HepG2 (cell line): ENCODE results near the gene JMJD8. TPM values are rescaled to one million over a fixed set of nuclear protein-coding genes. Genes with fewer than 3 reads are reported as not detected.

Source experiments
- ATM ChIP-seq: fragments of 450-650 bp; IDR thresholded peaks from 2 replicates; pipeline ENCODE4 v1.7.1; 2017; ENCODE audit warnings: mild to moderate bottlenecking, borderline replicate concordance
- BCL6 ChIP-seq: IDR thresholded peaks from 2 replicates; pipeline ENCODE4 v1.6.1; 2016; ENCODE audit warnings: missing genetic modification reagents, missing compliant biosample characterization
- BORCS8-MEF2B ChIP-seq: sonication (generic); formaldehyde crosslinking; IDR thresholded peaks from 2 replicates; pipeline ENCODE4 v1.8.0; 2022; ENCODE audit warnings: mild to moderate bottlenecking, missing genetic modification reagents
- FOXO4 ChIP-seq: sonication (generic); formaldehyde crosslinking; conservative IDR thresholded peaks from 2 replicates; pipeline ENCODE4 v1.8.1; 2023; ENCODE audit warnings: missing genetic modification reagents
- GATA4 ChIP-seq: sonication (generic); IDR thresholded peaks from 2 replicates; pipeline ENCODE4 v1.6.1; 2016; ENCODE audit warnings: antibody characterized with exemption, low read depth, borderline replicate concordance
- IRX3 ChIP-seq: sonication (generic); formaldehyde crosslinking; IDR thresholded peaks from 2 replicates; pipeline ENCODE4 v1.8.1; 2023; ENCODE audit warnings: mild to moderate bottlenecking, low read depth, missing genetic modification reagents, borderline replicate concordance
- KLF16 ChIP-seq, 2 experiments: sonication (generic) in 1 of 2; formaldehyde crosslinking in 1 of 2; IDR thresholded peaks; 2 replicates each; pipeline versions ENCODE4 v1.6.1 to v1.8.0; 2016 to 2023; ENCODE audit warnings: missing genetic modification reagents in 2 of 2, missing compliant biosample characterization in 1 of 2
- MTF1 ChIP-seq: sonication (generic); formaldehyde crosslinking; IDR thresholded peaks from 2 replicates; pipeline ENCODE4 v1.5.0; 2020; ENCODE audit warnings: missing genetic modification reagents
- MXD4 ChIP-seq: IDR thresholded peaks from 2 replicates; pipeline ENCODE4 v1.6.1; 2016; ENCODE audit warnings: mild to moderate bottlenecking, missing biosample characterization, missing genetic modification reagents
- PRMT3 ChIP-seq: sonication (generic); formaldehyde crosslinking; IDR thresholded peaks from 2 replicates; pipeline ENCODE4 v1.8.1; 2022; ENCODE audit warnings: low read depth, mild to moderate bottlenecking, moderate library complexity, missing genetic modification reagents, borderline replicate concordance
- REPIN1 ChIP-seq: sonication (generic); formaldehyde crosslinking; IDR thresholded peaks from 2 replicates; pipeline ENCODE4 v1.8.0; 2022; ENCODE audit warnings: missing genetic modification reagents, low read depth, mild to moderate bottlenecking, borderline replicate concordance
- SAFB2 ChIP-seq: sonication (generic); formaldehyde crosslinking; IDR thresholded peaks from 2 replicates; pipeline ENCODE4 v1.5.1; 2020; ENCODE audit warnings: missing genetic modification reagents, low read depth, mild to moderate bottlenecking, borderline replicate concordance
- ZBTB7A ChIP-seq: sonication (generic); formaldehyde crosslinking; IDR thresholded peaks from 2 replicates; pipeline ENCODE4 v1.8.0; 2022; ENCODE audit warnings: mild to moderate bottlenecking, missing genetic modification reagents
- ZFP62 ChIP-seq: sonication (generic); formaldehyde crosslinking; IDR thresholded peaks from 2 replicates; pipeline ENCODE4 v1.4.0; 2020; ENCODE audit warnings: missing genetic modification reagents
- ZNF691 ChIP-seq: sonication (generic); formaldehyde crosslinking; IDR thresholded peaks from 2 replicates; pipeline ENCODE4 v1.4.0; 2020; ENCODE audit warnings: missing genetic modification reagents, low read depth, mild to moderate bottlenecking, borderline replicate concordance
- ZNF772 ChIP-seq: sonication (generic); formaldehyde crosslinking; IDR thresholded peaks from 2 replicates; pipeline ENCODE4 v1.5.0; 2020; ENCODE audit warnings: mild to moderate bottlenecking, missing genetic modification reagents
- polyA plus RNA-seq, 8 experiments: library from polyadenylated mRNA; depleted of rRNA in 3 of 8; stranded (reverse) in 7 of 8; unstranded in 1 of 8; fragments of >200 nt; fragmentation: Illumina TruSeq in 4 of 8; extraction: Trizol in 4 of 8; gene quantifications; 2 replicates each; pipeline versions ENCODE4 v1.2.1 to v1.2.3, GENCODE V29; 2011 to 2016; ENCODE audit warnings: low read depth in 4 of 8, missing spikeins in 1 of 8, mixed read lengths in 1 of 8; ENCODE audit not compliant: insufficient read depth in 1 of 8
- total RNA-seq, 5 experiments: library from RNA; depleted of rRNA; stranded (reverse); fragments of >200 nt; fragmentation: Illumina TruSeq; extraction: Trizol; gene quantifications; 2 replicates each; pipeline ENCODE4 v1.2.3, GENCODE V29; 2016; ENCODE audit warnings: low read depth in 1 of 5
- TF ChIP-seq, protein P1 (sequence below): sonication (generic); formaldehyde crosslinking; IDR thresholded peaks from 2 replicates; pipeline ENCODE4 v1.8.1; 2023; ENCODE audit warnings: mild to moderate bottlenecking, missing genetic modification reagents
- TF ChIP-seq, protein P2 (sequence below): sonication (generic); formaldehyde crosslinking; conservative IDR thresholded peaks from 2 replicates; pipeline ENCODE4 v1.4.0; 2020; ENCODE audit warnings: mild to moderate bottlenecking, missing genetic modification reagents, moderate library complexity

The JMJD8 gene
- total and polyA plus RNA-seq, 2 of the 13 experiments (the other 11 are each of a cell fraction or from before 2014, with no cell fraction given), result 2.6 to 11.8 TPM

- TF ChIP-seq PRMT3 (CRISPR knock-in tag), result no peak; the same call in 1 of the 2 replicates
- TF ChIP-seq MTF1 (CRISPR knock-in tag), result 0 out of 2 replicates have a peak, but pooled peaks have one; percentile 45
- TF ChIP-seq ZNF772 (CRISPR knock-in tag), result peak; percentile 92; the same call in 1 of the 2 replicates
- TF ChIP-seq MXD4 (CRISPR knock-in tag), result peak; percentile 98
- TF ChIP-seq BCL6, result peak; percentile 41; the same call in 1 of the 2 replicates
- TF ChIP-seq, protein P1, sequence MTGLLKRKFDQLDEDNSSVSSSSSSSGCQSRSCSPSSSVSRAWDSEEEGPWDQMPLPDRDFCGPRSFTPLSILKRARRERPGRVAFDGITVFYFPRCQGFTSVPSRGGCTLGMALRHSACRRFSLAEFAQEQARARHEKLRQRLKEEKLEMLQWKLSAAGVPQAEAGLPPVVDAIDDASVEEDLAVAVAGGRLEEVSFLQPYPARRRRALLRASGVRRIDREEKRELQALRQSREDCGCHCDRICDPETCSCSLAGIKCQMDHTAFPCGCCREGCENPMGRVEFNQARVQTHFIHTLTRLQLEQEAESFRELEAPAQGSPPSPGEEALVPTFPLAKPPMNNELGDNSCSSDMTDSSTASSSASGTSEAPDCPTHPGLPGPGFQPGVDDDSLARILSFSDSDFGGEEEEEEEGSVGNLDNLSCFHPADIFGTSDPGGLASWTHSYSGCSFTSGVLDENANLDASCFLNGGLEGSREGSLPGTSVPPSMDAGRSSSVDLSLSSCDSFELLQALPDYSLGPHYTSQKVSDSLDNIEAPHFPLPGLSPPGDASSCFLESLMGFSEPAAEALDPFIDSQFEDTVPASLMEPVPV (CRISPR knock-in tag), result peak; percentile 86
- peak; percentile 85; the same call in 1 of the 2 replicates for TF ChIP-seq FOXO4 (CRISPR knock-in tag)
- TF ChIP-seq REPIN1 (CRISPR knock-in tag), result peak; percentile 93
- peak; percentile 78 to 83; a peak in 2 of 4 replicates for TF ChIP-seq KLF16 (CRISPR knock-in tag; IDR thresholded peaks at IDR 0.05)
- TF ChIP-seq ZBTB7A (CRISPR knock-in tag), result peak; percentile 94
- TF ChIP-seq, protein P2, sequence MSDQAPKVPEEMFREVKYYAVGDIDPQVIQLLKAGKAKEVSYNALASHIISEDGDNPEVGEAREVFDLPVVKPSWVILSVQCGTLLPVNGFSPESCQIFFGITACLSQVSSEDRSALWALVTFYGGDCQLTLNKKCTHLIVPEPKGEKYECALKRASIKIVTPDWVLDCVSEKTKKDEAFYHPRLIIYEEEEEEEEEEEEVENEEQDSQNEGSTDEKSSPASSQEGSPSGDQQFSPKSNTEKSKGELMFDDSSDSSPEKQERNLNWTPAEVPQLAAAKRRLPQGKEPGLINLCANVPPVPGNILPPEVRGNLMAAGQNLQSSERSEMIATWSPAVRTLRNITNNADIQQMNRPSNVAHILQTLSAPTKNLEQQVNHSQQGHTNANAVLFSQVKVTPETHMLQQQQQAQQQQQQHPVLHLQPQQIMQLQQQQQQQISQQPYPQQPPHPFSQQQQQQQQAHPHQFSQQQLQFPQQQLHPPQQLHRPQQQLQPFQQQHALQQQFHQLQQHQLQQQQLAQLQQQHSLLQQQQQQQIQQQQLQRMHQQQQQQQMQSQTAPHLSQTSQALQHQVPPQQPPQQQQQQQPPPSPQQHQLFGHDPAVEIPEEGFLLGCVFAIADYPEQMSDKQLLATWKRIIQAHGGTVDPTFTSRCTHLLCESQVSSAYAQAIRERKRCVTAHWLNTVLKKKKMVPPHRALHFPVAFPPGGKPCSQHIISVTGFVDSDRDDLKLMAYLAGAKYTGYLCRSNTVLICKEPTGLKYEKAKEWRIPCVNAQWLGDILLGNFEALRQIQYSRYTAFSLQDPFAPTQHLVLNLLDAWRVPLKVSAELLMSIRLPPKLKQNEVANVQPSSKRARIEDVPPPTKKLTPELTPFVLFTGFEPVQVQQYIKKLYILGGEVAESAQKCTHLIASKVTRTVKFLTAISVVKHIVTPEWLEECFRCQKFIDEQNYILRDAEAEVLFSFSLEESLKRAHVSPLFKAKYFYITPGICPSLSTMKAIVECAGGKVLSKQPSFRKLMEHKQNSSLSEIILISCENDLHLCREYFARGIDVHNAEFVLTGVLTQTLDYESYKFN (CRISPR knock-in tag), result peak; percentile 75
- TF ChIP-seq SAFB2 (CRISPR knock-in tag), result peak; percentile 72; the same call in 1 of the 2 replicates
- TF ChIP-seq ZNF691 (CRISPR knock-in tag), result no peak; the same call in 1 of the 2 replicates
- TF ChIP-seq GATA4, result 0 out of 2 replicates have a peak, but pooled peaks have one; percentile 25
- no peak for TF ChIP-seq ZFP62 (CRISPR knock-in tag)
- peak; percentile 93 for TF ChIP-seq BORCS8-MEF2B (CRISPR knock-in tag)
- peak; percentile 89 for TF ChIP-seq IRX3 (CRISPR knock-in tag)
- no peak for TF ChIP-seq ATM
Observed at GRCh38 chr16:648781-649589, 35.1 kb downstream of the JMJD8 start, which contains the start of gene WDR90 (continued).
